GM03348 (cell line): ENCODE measurements around the gene UGDH.

ENCODE experiments used
- DNase-seq: peaks from one replicate; pipeline ENCODE4 v3.0.0; 2012; ENCODE audit warnings: low spot score

The UGDH gene

GRCh38 chr4:39452153-39452859 is 74.9 kb downstream of the UGDH start:
- DNase-seq = no peak

GRCh38 chr4:39451423-39452023 is 75.7 kb downstream of the UGDH start:
- DNase-seq = no peak

GRCh38 chr4:39450618-39451017 is 76.6 kb downstream of the UGDH start:
- DNase-seq = no peak
